Lower lobe of right lung (tissue), 2 donors: ENCODE measurements around the gene PRKAR1B. TPM values are rescaled to one million over a fixed set of nuclear protein-coding genes. Genes with fewer than 3 reads are reported as not detected.
"Not testable (repeated sequence)": the region's sequence is repeated elsewhere in the genome, so short reads cannot be mapped to it uniquely, and the experiment has no call there.

ENCODE experiments used
- ATAC-seq, 2 donors: fragments of 200-7000 bp; cut with Tn5 transposase; one replicate each; pipeline ENCODE4 v1.9.1; 2020 to 2022; ENCODE audit warnings: mild to moderate bottlenecking in 2 of 2, moderate library complexity in 2 of 2
- DNase-seq: peaks from one replicate; pipeline ENCODE4 v3.0.0-alpha.2; 2020
- H3K27ac ChIP-seq: fragments of 200-600 bp; one replicate; pipeline ENCODE4 v1.8.0; 2022
- H3K27me3 ChIP-seq: fragments of 200-600 bp; one replicate; pipeline ENCODE4 v1.8.0; 2022; ENCODE audit warnings: low read depth
- H3K36me3 ChIP-seq: fragments of 200-600 bp; one replicate; pipeline ENCODE4 v1.8.0; 2022; ENCODE audit warnings: mild to moderate bottlenecking
- H3K4me1 ChIP-seq: fragments of 200-600 bp; one replicate; pipeline ENCODE4 v1.8.0; 2022
- H3K4me3 ChIP-seq: fragments of 200-600 bp; one replicate; pipeline ENCODE4 v1.8.0; 2022; ENCODE audit warnings: mild to moderate bottlenecking
- H3K9me3 ChIP-seq: fragments of 200-600 bp; one replicate; pipeline ENCODE4 v1.8.0; 2022
- intact Hi-C: fragments of 100-400 bp; cut with DNase I; formaldehyde crosslinking; loops from one replicate; pipeline ENCODE4 v1.11.0; 2022
- total RNA-seq: library from RNA; stranded (reverse); fragmentation: NEBNext Ultra II Directional; extraction: Animal tissue kit (Norgen Biotek cat#: 25700); gene quantifications from one replicate; pipeline ENCODE4 v1.2.1, GENCODE V29; 2021
- TF ChIP-seq, protein P1 (sequence below): fragments of 200-600 bp; IDR thresholded peaks from one replicate; pipeline ENCODE4 v1.8.0; 2022; ENCODE audit warnings: antibody characterized with exemption, mild to moderate bottlenecking
- donor health status: DM: no; HTN: yes; CAD: no; lungs with severe emphysema.

PRKAR1B gene
- total RNA-seq, 1 donor from 2014 or later = 16.8 TPM

DNA sequence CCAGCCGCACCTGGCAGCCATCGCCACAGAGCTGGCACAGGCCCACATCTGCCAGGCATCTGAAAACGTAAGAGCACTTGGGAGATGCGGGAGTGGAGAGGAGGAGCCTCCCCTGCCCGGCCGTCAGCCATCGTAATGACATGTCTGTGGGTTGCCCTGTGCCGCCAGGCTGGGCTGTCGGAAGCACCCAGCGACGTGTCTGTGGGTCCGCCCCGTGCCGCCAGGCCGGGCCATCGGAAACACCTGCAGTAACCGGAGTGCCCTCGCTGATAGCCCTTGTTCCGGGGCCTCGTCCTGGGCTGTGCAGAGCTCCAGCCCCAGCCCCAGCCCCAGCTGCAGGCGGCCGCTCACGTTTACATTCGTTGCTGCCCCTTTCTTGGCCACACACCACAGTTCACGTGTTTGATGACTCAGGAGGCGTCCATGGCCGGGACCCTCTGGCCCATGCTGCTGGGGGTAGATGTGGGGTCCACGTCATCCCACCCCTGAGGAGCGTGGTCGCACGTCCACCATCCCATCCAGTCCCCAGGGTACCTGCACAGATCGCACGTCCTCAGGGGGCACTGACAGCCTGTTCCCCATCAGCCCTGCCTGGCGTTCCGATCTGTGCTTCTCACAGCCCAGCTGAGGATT lies 30.0 kb upstream of the PRKAR1B start:
- DNase-seq = peak; percentile 38
- Histone ChIP-seq H3K4me3 (no peak overlapping the region), H3K36me3 (peaks cover 69% of the 10 kb centered on the region), H3K27me3 (no peaks in the 10 kb centered on the region), H3K9me3 (no peaks in the 10 kb centered on the region), H3K27ac (no peak overlapping the region), H3K4me1 (no peaks in the 10 kb centered on the region)
- TF ChIP-seq, protein P1, sequence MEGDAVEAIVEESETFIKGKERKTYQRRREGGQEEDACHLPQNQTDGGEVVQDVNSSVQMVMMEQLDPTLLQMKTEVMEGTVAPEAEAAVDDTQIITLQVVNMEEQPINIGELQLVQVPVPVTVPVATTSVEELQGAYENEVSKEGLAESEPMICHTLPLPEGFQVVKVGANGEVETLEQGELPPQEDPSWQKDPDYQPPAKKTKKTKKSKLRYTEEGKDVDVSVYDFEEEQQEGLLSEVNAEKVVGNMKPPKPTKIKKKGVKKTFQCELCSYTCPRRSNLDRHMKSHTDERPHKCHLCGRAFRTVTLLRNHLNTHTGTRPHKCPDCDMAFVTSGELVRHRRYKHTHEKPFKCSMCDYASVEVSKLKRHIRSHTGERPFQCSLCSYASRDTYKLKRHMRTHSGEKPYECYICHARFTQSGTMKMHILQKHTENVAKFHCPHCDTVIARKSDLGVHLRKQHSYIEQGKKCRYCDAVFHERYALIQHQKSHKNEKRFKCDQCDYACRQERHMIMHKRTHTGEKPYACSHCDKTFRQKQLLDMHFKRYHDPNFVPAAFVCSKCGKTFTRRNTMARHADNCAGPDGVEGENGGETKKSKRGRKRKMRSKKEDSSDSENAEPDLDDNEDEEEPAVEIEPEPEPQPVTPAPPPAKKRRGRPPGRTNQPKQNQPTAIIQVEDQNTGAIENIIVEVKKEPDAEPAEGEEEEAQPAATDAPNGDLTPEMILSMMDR = no peak
- intact Hi-C loops = no loop called here
- ATAC-seq = peak in 1 of 2 donors; percentile 10

DNA sequence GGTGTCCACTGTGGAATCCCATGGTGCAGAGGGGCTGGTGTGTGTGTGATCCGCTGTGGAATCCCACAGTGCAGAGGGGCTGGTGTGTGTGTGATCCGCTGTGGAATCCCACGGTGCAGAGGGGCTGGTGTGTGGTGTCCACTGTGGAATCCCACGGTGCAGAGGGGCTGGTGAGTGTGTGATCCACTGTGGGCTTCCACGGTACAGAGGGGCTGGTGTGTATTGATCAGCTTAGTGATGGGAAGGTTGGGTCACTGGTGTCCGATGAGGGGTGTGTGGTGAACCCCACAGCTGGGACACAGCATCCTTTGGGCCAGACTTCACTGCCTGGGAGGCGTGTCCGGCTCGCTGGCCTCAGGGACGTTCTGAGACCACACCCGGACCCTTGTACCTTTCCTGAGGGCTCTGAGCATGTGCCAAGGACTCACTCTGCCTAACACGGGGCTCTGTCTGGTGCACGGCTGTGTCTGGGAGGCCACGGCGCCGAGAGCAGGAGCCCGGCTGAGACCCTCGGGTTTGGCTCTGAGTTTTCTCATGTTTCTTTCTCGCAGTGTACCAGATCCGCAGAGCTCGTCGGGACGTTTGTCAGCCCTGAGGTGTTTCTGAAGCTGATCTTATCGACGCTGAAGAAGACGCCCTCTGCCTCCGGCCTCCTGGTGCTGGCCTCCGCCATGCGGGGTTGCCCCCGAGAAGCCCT lies 29.3 kb upstream of the PRKAR1B start:
- no peak for ATAC-seq
- TF ChIP-seq, protein P1 = no peak
- Histone ChIP-seq H3K4me1 (no peaks in the 10 kb centered on the region), H3K9me3 (no peaks in the 10 kb centered on the region), H3K4me3 (no peak overlapping the region), H3K27ac (no peak overlapping the region), H3K36me3 (peaks cover 64% of the 10 kb centered on the region), H3K27me3 (no peaks in the 10 kb centered on the region)
- intact Hi-C loops = no loop called here
- peak; percentile 10 for DNase-seq

DNA sequence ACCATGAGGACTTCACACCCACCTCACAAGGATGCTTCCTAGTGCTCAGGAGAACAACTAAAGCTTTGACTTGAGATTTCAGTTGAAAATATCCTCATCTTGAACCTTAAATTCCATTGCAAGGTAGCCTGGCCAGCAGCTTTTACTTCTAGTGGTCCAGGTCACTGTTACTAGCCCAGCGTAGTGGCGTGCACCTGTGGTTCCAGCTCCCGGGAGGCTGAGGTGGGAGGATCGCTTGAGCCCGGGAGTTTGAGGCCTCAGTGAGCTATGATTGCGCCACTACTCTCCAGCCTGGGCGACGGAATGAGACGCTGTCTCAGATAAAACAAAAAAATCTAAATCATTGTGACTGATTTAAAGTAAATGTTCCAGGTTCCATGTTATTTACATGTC lies 28.3 kb upstream of the PRKAR1B start:
- peak; percentile 24 for DNase-seq
- TF ChIP-seq, protein P1 = no peak
- Histone ChIP-seq H3K9me3 (no peaks in the 10 kb centered on the region), H3K36me3 (peaks cover 61% of the 10 kb centered on the region), H3K27me3 (no peaks in the 10 kb centered on the region), H3K4me3 (no peak overlapping the region), H3K4me1 (no peaks in the 10 kb centered on the region), H3K27ac (no peak overlapping the region)
- intact Hi-C loops = no loop called here
- no peak for ATAC-seq

DNA sequence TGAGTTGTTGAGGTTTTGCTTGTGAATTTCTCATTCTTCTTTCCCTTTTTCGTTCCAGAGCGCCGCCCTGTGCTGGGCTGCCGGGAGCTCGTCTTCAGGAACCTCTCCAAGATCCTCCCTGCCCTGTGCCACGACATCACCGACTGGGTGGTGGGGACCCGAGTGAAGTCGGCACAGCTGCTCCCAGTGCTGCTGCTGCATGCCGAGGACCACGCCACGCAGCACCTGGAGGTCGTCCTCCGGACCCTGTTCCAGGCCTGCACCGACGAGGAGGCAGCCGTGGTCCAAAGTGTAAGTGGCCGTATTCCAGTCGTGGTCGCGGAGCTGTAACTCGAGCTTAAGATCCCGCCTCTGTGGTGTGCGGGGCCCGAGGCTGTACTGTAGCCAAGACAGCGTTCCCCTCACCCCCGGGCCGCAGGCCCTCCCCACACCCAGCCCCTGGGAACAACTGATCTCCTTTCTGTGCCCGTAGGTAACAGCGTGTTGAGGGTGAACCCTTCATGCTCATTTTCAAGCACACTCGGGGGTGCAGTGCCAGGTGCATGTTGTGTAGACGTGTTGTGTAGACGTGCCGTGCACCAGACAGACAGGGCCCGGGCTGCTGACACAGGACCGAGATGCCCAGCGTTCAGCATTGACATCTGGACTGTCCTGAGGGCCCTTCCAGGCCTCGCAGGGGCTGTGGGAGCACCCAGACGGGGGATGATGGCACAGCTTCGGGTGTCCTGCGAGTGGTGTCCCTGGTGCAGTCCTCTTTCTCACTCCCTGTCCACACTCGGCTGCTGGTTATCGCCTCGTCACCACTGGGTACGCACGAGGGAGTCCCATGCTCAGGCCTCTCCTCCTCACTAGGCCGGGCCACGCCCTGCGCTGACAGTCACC lies 27.7 kb upstream of the PRKAR1B start:
- ATAC-seq = peak in 1 of 2 donors; percentile 8
- H3K27me3 ChIP-seq = no peaks in the 10 kb centered on the region
- no peaks in the 10 kb centered on the region for H3K9me3 ChIP-seq
- H3K4me1 ChIP-seq = no peaks in the 10 kb centered on the region
- H3K27ac ChIP-seq = no peak overlapping the region
- peaks cover 63% of the 10 kb centered on the region for H3K36me3 ChIP-seq
- TF ChIP-seq, protein P1 = no peak
- DNase-seq = peak; percentile 41
- intact Hi-C loops = no loop called here
- no peak overlapping the region for H3K4me3 ChIP-seq

DNA sequence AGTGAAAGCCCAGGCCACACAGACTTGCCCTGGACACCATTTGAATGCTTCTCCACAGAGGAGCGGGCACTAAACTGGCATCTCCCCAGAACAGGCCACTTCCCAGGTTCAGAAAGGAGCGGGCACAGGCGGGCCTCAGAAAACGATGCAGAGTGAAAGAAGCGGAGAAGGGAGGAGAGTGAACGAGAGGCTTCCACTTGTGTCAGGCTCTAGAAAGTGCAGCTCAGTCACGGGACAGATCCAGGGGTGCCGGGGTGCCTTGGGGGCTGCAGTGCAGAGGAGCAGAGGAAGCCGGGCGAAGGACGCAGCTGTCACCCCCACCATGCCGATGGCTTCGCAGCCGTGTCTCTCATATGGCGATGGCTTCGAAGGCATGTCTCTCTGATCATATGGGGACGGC lies 26.1 kb upstream of the PRKAR1B start:
- Histone ChIP-seq H3K4me1 (no peaks in the 10 kb centered on the region), H3K4me3 (no peak overlapping the region), H3K9me3 (no peaks in the 10 kb centered on the region), H3K27me3 (no peaks in the 10 kb centered on the region), H3K36me3 (peaks cover 56% of the 10 kb centered on the region), H3K27ac (no peak overlapping the region)
- TF ChIP-seq, protein P1 = no peak
- DNase-seq = peak; percentile 31
- ATAC-seq = no peak
- intact Hi-C loops = no loop called here

DNA sequence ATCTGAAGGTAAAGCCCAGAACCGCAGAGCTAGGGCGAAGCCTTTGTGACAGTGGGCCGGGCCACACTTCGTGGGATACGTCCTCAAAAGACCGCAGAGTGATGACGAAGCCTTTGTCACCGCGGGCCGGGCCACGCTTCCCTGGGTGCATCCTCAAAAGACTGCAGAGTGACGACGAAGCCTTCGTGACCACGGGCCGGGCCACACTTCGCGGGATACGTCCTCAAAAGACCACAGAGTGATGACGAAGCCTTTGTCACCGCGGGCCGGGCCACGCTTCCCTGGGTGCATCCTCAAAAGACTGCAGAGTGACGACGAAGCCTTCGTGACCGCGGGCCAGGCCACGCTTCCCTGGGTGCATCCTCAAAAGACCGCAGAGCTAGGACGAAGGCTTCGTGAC lies 25.2 kb upstream of the PRKAR1B start:
- ATAC-seq, H3K27me3 ChIP-seq, H3K4me1 ChIP-seq, H3K9me3 ChIP-seq, intact Hi-C loops, H3K27ac ChIP-seq, H3K4me3 ChIP-seq: not testable (repeated sequence)
- DNase-seq = peak; percentile 39
- H3K36me3 ChIP-seq = peaks cover 48% of the 10 kb centered on the region
